SK-N-SH treated with all-trans-retinoic acid at 6 μM for 48 hours (cell line): Measurements from ENCODE around the gene C12orf75.

Experiments
- ATAC-seq: fragments of 200-7000 bp; cut with Tn5 transposase; 3 replicates; pipeline ENCODE4 v1.9.1; 2020; ENCODE audit warnings: mild to moderate bottlenecking, moderate library complexity
- ARNTL ChIP-seq: fragments of 450-650 bp; formaldehyde crosslinking; IDR thresholded peaks from 2 replicates; pipeline ENCODE4 v1.5.0; 2020; ENCODE audit warnings: low read depth, mild to moderate bottlenecking, moderate library complexity, borderline replicate concordance
- ESRRG ChIP-seq: fragments of 250-450 bp; sonication (Bioruptor Pico); IDR thresholded peaks from 2 replicates; pipeline ENCODE4 v1.6.1; 2021; ENCODE audit warnings: mild to moderate bottlenecking
- GLIS3 ChIP-seq: fragments of 250-450 bp; sonication (Bioruptor Pico); IDR thresholded peaks from 2 replicates; pipeline ENCODE4 v1.5.0; 2020; ENCODE audit warnings: mild to moderate bottlenecking, moderate library complexity
- ISL1 ChIP-seq: fragments of 250-450 bp; sonication (Bioruptor Pico); IDR thresholded peaks from 2 replicates; pipeline ENCODE4 v2.1.2; 2022; ENCODE audit warnings: mild to moderate bottlenecking, moderate library complexity
- OSR1 ChIP-seq: fragments of 250-450 bp; sonication (Bioruptor Pico); IDR thresholded peaks from 2 replicates; pipeline ENCODE4 v1.8.0; 2022; ENCODE audit warnings: moderate library complexity, mild to moderate bottlenecking, inconsistent platforms
- PPARA ChIP-seq: fragments of 250-450 bp; sonication (Bioruptor Pico); IDR thresholded peaks from 2 replicates; pipeline ENCODE4 v1.5.0; 2020; ENCODE audit warnings: mild to moderate bottlenecking, borderline replicate concordance
- RARB ChIP-seq: fragments of 250-450 bp; sonication (Bioruptor Pico); IDR thresholded peaks from 2 replicates; pipeline ENCODE4 v1.8.0; 2021; ENCODE audit warnings: mild to moderate bottlenecking, moderate library complexity
- SNAI2 ChIP-seq: fragments of 250-450 bp; sonication (Bioruptor Pico); IDR thresholded peaks from 2 replicates; pipeline ENCODE4 v1.5.0; 2020; ENCODE audit warnings: mild to moderate bottlenecking, moderate library complexity
- TCF4 ChIP-seq: fragments of 250-450 bp; sonication (Bioruptor Pico); IDR thresholded peaks from 2 replicates; pipeline ENCODE4 v1.8.0; 2021; ENCODE audit warnings: mild to moderate bottlenecking, moderate library complexity, borderline replicate concordance
- TOX ChIP-seq: fragments of 250-450 bp; sonication (Bioruptor Pico); IDR thresholded peaks from 2 replicates; pipeline ENCODE4 v1.8.0; 2021; ENCODE audit warnings: mild to moderate bottlenecking, moderate library complexity, borderline replicate concordance
- ZC3H10 ChIP-seq: fragments of 250-450 bp; sonication (Bioruptor Pico); IDR thresholded peaks from 2 replicates; pipeline ENCODE4 v1.5.1; 2021; ENCODE audit warnings: mild to moderate bottlenecking, moderate library complexity
- ZFP3 ChIP-seq: fragments of 250-450 bp; sonication (Bioruptor Pico); IDR thresholded peaks from 2 replicates; pipeline ENCODE4 v1.5.0; 2020; ENCODE audit warnings: mild to moderate bottlenecking, moderate library complexity
- ZFP30 ChIP-seq: fragments of 450-650 bp; formaldehyde crosslinking; IDR thresholded peaks from 2 replicates; pipeline ENCODE4 v1.5.0; 2022; ENCODE audit warnings: mild to moderate bottlenecking, moderate library complexity
- ZNF565 ChIP-seq: fragments of 450-650 bp; formaldehyde crosslinking; conservative IDR thresholded peaks from 2 replicates; pipeline ENCODE4 v1.5.0; 2020; ENCODE audit warnings: low read depth, mild to moderate bottlenecking, moderate library complexity
- ZNF70 ChIP-seq: fragments of 450-650 bp; formaldehyde crosslinking; IDR thresholded peaks from 2 replicates; pipeline ENCODE4 v1.5.0; 2020; ENCODE audit warnings: mild to moderate bottlenecking, moderate library complexity
- ZNF8 ChIP-seq: fragments of 450-650 bp; formaldehyde crosslinking; IDR thresholded peaks from 2 replicates; pipeline ENCODE4 v1.5.0; 2020; ENCODE audit warnings: mild to moderate bottlenecking, moderate library complexity
- TF ChIP-seq, protein P1 (sequence below): fragments of 250-450 bp; sonication (Bioruptor Pico); IDR thresholded peaks from 2 replicates; pipeline ENCODE4 v1.5.0; 2020; ENCODE audit warnings: mild to moderate bottlenecking, moderate library complexity
- TF ChIP-seq, protein P2 (sequence below): fragments of 250-450 bp; sonication (Bioruptor Pico); IDR thresholded peaks from 2 replicates; pipeline ENCODE4 v1.5.1; 2021; ENCODE audit warnings: mild to moderate bottlenecking, moderate library complexity
- TF ChIP-seq, protein P3 (sequence below): fragments of 250-450 bp; sonication (Bioruptor Pico); IDR thresholded peaks from 2 replicates; pipeline ENCODE4 v1.8.0; 2021; ENCODE audit warnings: low read depth, mild to moderate bottlenecking, moderate library complexity, borderline replicate concordance
- TF ChIP-seq, protein P4 (sequence below): fragments of 250-450 bp; sonication (Bioruptor Pico); IDR thresholded peaks from 2 replicates; pipeline ENCODE4 v1.8.0; 2020; ENCODE audit warnings: mild to moderate bottlenecking, moderate library complexity, borderline replicate concordance
- TF ChIP-seq, protein P5 (sequence below): fragments of 250-450 bp; sonication (Bioruptor Pico); IDR thresholded peaks from 2 replicates; pipeline ENCODE4 v1.5.1; 2020; ENCODE audit warnings: low read depth, mild to moderate bottlenecking, moderate library complexity

C12orf75 gene

GRCh38 chr12:105336411-105336810 is 5.9 kb downstream of the C12orf75 start:
- TF ChIP-seq GLIS3 (no peak), OSR1 (no peak), ZC3H10 (CRISPR knock-in tag) (no peak), TOX (CRISPR knock-in tag) (no peak), RARB (CRISPR knock-in tag) (no peak), ZNF70 (CRISPR knock-in tag) (no peak), SNAI2 (CRISPR knock-in tag) (no peak), ARNTL (no peak), TCF4 (no peak), ZFP30 (CRISPR knock-in tag) (no peak), ZNF565 (CRISPR knock-in tag) (no peak), ESRRG (CRISPR knock-in tag) (no peak), ZFP3 (CRISPR knock-in tag) (no peak), ZNF8 (no peak)
- TF ChIP-seq, protein P1, sequence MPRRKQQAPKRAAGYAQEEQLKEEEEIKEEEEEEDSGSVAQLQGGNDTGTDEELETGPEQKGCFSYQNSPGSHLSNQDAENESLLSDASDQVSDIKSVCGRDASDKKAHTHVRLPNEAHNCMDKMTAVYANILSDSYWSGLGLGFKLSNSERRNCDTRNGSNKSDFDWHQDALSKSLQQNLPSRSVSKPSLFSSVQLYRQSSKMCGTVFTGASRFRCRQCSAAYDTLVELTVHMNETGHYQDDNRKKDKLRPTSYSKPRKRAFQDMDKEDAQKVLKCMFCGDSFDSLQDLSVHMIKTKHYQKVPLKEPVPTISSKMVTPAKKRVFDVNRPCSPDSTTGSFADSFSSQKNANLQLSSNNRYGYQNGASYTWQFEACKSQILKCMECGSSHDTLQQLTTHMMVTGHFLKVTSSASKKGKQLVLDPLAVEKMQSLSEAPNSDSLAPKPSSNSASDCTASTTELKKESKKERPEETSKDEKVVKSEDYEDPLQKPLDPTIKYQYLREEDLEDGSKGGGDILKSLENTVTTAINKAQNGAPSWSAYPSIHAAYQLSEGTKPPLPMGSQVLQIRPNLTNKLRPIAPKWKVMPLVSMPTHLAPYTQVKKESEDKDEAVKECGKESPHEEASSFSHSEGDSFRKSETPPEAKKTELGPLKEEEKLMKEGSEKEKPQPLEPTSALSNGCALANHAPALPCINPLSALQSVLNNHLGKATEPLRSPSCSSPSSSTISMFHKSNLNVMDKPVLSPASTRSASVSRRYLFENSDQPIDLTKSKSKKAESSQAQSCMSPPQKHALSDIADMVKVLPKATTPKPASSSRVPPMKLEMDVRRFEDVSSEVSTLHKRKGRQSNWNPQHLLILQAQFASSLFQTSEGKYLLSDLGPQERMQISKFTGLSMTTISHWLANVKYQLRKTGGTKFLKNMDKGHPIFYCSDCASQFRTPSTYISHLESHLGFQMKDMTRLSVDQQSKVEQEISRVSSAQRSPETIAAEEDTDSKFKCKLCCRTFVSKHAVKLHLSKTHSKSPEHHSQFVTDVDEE (CRISPR knock-in tag) = no peak
- TF ChIP-seq, protein P2, sequence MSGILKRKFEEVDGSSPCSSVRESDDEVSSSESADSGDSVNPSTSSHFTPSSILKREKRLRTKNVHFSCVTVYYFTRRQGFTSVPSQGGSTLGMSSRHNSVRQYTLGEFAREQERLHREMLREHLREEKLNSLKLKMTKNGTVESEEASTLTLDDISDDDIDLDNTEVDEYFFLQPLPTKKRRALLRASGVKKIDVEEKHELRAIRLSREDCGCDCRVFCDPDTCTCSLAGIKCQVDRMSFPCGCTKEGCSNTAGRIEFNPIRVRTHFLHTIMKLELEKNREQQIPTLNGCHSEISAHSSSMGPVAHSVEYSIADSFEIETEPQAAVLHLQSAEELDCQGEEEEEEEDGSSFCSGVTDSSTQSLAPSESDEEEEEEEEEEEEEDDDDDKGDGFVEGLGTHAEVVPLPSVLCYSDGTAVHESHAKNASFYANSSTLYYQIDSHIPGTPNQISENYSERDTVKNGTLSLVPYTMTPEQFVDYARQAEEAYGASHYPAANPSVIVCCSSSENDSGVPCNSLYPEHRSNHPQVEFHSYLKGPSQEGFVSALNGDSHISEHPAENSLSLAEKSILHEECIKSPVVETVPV (CRISPR knock-in tag) = no peak
- TF ChIP-seq, protein P3, sequence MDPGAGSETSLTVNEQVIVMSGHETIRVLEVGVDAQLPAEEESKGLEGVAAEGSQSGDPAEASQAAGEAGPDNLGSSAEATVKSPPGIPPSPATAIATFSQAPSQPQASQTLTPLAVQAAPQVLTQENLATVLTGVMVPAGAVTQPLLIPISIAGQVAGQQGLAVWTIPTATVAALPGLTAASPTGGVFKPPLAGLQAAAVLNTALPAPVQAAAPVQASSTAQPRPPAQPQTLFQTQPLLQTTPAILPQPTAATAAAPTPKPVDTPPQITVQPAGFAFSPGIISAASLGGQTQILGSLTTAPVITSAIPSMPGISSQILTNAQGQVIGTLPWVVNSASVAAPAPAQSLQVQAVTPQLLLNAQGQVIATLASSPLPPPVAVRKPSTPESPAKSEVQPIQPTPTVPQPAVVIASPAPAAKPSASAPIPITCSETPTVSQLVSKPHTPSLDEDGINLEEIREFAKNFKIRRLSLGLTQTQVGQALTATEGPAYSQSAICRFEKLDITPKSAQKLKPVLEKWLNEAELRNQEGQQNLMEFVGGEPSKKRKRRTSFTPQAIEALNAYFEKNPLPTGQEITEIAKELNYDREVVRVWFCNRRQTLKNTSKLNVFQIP (CRISPR knock-in tag) = no peak
- TF ChIP-seq, protein P4, sequence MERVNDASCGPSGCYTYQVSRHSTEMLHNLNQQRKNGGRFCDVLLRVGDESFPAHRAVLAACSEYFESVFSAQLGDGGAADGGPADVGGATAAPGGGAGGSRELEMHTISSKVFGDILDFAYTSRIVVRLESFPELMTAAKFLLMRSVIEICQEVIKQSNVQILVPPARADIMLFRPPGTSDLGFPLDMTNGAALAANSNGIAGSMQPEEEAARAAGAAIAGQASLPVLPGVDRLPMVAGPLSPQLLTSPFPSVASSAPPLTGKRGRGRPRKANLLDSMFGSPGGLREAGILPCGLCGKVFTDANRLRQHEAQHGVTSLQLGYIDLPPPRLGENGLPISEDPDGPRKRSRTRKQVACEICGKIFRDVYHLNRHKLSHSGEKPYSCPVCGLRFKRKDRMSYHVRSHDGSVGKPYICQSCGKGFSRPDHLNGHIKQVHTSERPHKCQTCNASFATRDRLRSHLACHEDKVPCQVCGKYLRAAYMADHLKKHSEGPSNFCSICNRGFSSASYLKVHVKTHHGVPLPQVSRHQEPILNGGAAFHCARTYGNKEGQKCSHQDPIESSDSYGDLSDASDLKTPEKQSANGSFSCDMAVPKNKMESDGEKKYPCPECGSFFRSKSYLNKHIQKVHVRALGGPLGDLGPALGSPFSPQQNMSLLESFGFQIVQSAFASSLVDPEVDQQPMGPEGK (CRISPR knock-in tag) = no peak
- TF ChIP-seq, protein P5, sequence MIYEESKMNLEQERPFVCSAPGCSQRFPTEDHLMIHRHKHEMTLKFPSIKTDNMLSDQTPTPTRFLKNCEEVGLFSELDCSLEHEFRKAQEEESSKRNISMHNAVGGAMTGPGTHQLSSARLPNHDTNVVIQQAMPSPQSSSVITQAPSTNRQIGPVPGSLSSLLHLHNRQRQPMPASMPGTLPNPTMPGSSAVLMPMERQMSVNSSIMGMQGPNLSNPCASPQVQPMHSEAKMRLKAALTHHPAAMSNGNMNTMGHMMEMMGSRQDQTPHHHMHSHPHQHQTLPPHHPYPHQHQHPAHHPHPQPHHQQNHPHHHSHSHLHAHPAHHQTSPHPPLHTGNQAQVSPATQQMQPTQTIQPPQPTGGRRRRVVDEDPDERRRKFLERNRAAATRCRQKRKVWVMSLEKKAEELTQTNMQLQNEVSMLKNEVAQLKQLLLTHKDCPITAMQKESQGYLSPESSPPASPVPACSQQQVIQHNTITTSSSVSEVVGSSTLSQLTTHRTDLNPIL = no peak
- ATAC-seq = no peak

- no peak for ATAC-seq
- TF ChIP-seq ZC3H10 (CRISPR knock-in tag) (no peak), GLIS3 (no peak), PPARA (no peak), OSR1 (no peak), ISL1 (CRISPR knock-in tag) (no peak), RARB (CRISPR knock-in tag) (no peak)
- TF ChIP-seq, protein P1 (CRISPR knock-in tag) = no peak
- TF ChIP-seq, protein P2 (CRISPR knock-in tag) = no peak
- TF ChIP-seq, protein P4 (CRISPR knock-in tag) = no peak
Measured at GRCh38 chr12:105337391-105337790, 6.9 kb downstream of the C12orf75 start.
